ENCODE data around the gene CLCN4.

CLCN4 gene

DNA sequence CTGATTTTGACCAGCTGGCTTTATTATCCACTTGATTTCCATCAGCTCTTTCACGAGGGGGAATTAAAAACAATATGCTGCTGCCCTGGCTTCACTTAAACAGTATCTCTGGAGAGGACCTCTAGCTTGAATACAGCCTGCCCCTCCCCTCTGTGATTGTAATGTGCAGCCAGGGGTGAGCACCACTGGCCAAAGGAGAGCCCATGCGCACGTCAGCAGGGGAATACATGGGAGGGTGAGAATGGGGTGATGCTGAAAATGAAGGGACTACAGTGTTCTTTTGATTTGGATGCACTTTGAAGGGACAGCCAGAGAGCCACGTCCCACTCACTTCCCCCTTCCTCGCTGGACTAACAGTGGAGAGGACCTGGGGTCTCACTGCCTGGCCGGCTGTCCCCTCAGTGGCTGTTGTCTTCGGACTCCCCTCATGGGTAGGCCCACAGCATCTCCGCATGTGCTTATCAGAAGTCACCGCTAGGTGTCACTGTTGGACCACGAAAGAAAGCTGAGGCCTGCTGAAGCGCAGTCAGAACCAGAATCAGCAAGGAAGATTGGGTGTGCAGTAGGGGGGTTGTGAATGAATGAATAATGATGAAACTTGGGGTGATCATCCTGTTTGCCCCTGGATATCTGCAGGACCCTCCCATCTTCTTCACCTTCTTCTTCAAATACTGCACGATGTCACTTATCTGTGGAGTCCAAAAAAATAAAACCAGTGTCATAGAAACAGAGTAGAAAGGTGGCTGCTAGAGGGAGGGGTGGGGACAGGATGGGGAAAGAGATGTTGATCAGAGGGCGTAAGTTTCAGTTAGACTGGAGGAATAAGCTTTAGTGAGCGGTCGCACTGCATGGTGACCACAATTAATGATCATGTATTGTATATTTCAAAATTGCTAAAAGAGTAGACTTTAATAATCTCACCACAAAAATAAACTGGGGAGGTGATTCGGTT is 32.8 kb downstream of the CLCN4 start:
- Histone ChIP-seq H3K4me1 (ENCODE audit: control insufficient read depth in 1 of 2, insufficient read depth in 1 of 2, low read depth in 1 of 2, low read length in 1 of 2) (no peaks in the 10 kb centered on the region), H3K36me3 (no peaks in the 10 kb centered on the region), H3K27ac (no peak overlapping the region), H3K27me3 (no peaks in the 10 kb centered on the region), H3K9me3 (no peaks in the 10 kb centered on the region), H3K4me3 (ENCODE audit: low read depth in 1 of 2, low read length in 1 of 2) (no peak overlapping the region)
- TF ChIP-seq, protein P1, sequence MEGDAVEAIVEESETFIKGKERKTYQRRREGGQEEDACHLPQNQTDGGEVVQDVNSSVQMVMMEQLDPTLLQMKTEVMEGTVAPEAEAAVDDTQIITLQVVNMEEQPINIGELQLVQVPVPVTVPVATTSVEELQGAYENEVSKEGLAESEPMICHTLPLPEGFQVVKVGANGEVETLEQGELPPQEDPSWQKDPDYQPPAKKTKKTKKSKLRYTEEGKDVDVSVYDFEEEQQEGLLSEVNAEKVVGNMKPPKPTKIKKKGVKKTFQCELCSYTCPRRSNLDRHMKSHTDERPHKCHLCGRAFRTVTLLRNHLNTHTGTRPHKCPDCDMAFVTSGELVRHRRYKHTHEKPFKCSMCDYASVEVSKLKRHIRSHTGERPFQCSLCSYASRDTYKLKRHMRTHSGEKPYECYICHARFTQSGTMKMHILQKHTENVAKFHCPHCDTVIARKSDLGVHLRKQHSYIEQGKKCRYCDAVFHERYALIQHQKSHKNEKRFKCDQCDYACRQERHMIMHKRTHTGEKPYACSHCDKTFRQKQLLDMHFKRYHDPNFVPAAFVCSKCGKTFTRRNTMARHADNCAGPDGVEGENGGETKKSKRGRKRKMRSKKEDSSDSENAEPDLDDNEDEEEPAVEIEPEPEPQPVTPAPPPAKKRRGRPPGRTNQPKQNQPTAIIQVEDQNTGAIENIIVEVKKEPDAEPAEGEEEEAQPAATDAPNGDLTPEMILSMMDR (IDR thresholded peaks at IDR 0.05), result peak; percentile 77

DNA sequence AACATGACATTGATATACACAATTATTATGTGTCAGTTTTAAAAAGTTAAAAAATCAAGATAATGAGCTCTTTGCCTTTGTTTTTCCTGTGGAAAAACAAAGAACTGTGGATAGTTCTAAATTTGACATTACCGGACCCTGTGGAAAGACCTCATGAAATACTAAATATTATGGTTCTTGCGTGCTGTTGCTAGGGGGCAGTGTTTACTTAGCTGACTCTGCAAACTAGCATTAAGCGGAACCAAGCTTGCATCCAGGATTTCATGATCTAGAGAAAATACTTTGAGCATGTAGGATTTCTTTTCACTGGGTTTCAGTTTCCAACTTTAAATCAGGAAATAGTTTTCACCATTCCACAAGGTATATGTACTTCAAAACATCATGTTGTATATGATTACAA is 33.6 kb downstream of the CLCN4 start:
- TF ChIP-seq, protein P1 (IDR thresholded peaks at IDR 0.05), result peak; percentile 42
- Histone ChIP-seq H3K4me3 (ENCODE audit: low read depth in 1 of 2, low read length in 1 of 2) (no peak overlapping the region), H3K27me3 (no peaks in the 10 kb centered on the region), H3K36me3 (no peaks in the 10 kb centered on the region), H3K4me1 (ENCODE audit: control insufficient read depth in 1 of 2, insufficient read depth in 1 of 2, low read depth in 1 of 2, low read length in 1 of 2) (no peaks in the 10 kb centered on the region), H3K27ac (peak overlapping the region; percentile 13), H3K9me3 (no peaks in the 10 kb centered on the region)

- H3K4me3 ChIP-seq (ENCODE audit: low read depth in 1 of 2, low read length in 1 of 2), result no peak overlapping the region
- no peak overlapping the region for H3K27ac ChIP-seq
- H3K4me1 ChIP-seq (ENCODE audit: control insufficient read depth in 1 of 2, insufficient read depth in 1 of 2, low read depth in 1 of 2, low read length in 1 of 2), result peaks cover 12 to 14% of the 10 kb centered on the region in 2 experiments
- no peaks in the 10 kb centered on the region for H3K27me3 ChIP-seq
- TF ChIP-seq, protein P1 (IDR thresholded peaks at IDR 0.05), result no peak
- no peaks in the 10 kb centered on the region for H3K36me3 ChIP-seq
- H3K9me3 ChIP-seq, result no peaks in the 10 kb centered on the region
These were observed 36.8 kb downstream of the CLCN4 start for GRCh38 chrX:10193587-10193986.

DNA sequence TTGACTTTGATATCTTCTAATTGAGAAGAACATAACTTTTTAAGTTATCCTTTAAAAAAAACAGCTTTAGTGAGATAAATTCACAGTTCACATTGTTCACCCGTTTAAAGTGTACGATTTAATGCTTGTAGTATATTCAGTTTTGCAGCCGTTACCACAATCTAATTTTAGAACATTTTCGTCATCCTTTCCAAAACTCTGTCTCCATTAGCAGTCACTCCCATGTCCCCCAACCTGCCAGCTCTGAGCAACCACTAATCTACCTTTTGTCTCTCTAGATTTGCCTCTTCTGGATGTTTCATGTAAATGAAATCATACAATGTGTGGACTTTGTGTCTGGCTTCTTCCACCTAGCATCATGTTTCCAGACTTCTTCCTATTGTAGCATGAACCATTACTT is 38.6 kb downstream of the CLCN4 start:
- H3K9me3 ChIP-seq, result no peaks in the 10 kb centered on the region
- TF ChIP-seq, protein P1 (IDR thresholded peaks at IDR 0.05), result no peak
- H3K27me3 ChIP-seq, result no peaks in the 10 kb centered on the region
- no peak overlapping the region for H3K4me3 ChIP-seq (ENCODE audit: low read depth in 1 of 2, low read length in 1 of 2)
- H3K36me3 ChIP-seq, result no peaks in the 10 kb centered on the region
- H3K4me1 ChIP-seq (ENCODE audit: control insufficient read depth in 1 of 2, insufficient read depth in 1 of 2, low read depth in 1 of 2, low read length in 1 of 2), result peaks cover 24 to 30% of the 10 kb centered on the region in 2 experiments
- H3K27ac ChIP-seq, result no peak overlapping the region

DNA sequence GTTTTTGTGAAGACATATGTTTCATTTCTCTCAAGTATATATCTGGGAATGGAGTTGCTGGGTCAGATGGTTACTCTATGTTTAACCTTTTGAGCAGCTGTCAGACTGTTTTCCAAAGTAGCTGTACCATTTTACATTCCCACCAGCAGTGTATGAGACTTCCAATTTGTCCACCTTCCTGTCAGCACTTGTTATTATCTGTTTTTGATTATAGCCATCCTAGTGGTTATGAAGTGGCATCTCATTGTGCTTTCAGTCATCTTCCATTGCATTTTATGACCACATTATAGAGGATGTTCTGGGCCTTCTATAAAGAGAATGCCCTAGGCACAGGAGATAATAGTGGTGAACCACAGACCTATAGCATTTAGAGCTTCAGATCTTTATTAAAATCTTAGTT is 39.2 kb downstream of the CLCN4 start:
- TF ChIP-seq, protein P1 (IDR thresholded peaks at IDR 0.05), result no peak
- H3K36me3 ChIP-seq, result no peaks in the 10 kb centered on the region
- peaks cover 30 to 36% of the 10 kb centered on the region in 2 experiments for H3K4me1 ChIP-seq (ENCODE audit: control insufficient read depth in 1 of 2, insufficient read depth in 1 of 2, low read depth in 1 of 2, low read length in 1 of 2)
- no peak overlapping the region for H3K4me3 ChIP-seq (ENCODE audit: low read depth in 1 of 2, low read length in 1 of 2)
- H3K27me3 ChIP-seq, result no peaks in the 10 kb centered on the region
- no peak overlapping the region for H3K27ac ChIP-seq
- no peaks in the 10 kb centered on the region for H3K9me3 ChIP-seq
